Upper lobe of left lung (tissue), 4 donors: Measurements from ENCODE around the gene PAK1IP1.

ENCODE experiments used
- CTCF ChIP-seq, 6 experiments: fragments of 450-650 bp in 4 of 6; fragments of 200-600 bp in 2 of 6; sonication (generic) in 2 of 6; IDR thresholded peaks; one replicate each; pipeline ENCODE4 v1.5.1; 2016 to 2019; ENCODE audit warnings: antibody characterized with exemption in 6 of 6
- POLR2AphosphoS5 ChIP-seq, 2 donors: sonication (generic); formaldehyde crosslinking; IDR thresholded peaks; one replicate each; pipeline ENCODE4 v1.5.1; 2017; ENCODE audit warnings: antibody characterized with exemption in 2 of 2

GRCh38 chr6:10720265-10720959 lies 25.6 kb downstream of the PAK1IP1 start:
- no peak for TF ChIP-seq CTCF (IDR thresholded peaks at IDR 0.05)
- TF ChIP-seq POLR2AphosphoS5 (IDR thresholded peaks at IDR 0.05): peak; percentile 32 to 41
